Smooth muscle cell (in vitro differentiated cells): ENCODE results near the gene RBM42. TPM values are rescaled to one million over a fixed set of nuclear protein-coding genes. Genes with fewer than 3 reads are reported as not detected.

Experiments
- DNase-seq: peaks from one replicate; lab custom pipeline; 2025; ENCODE audit not compliant: unreplicated experiment; lab: John Stamatoyannopoulos, UW
- H2AFZ ChIP-seq: fragments of 200-600 bp; sonication (generic); 2 replicates; pipeline ENCODE4 v1.6.0; 2016; ENCODE audit warnings: antibody characterized with exemption, low read depth, mild to moderate bottlenecking
- H3F3A ChIP-seq: fragments of 200-600 bp; sonication (generic); 2 replicates; pipeline ENCODE4 v1.6.0; 2017; ENCODE audit warnings: antibody characterized with exemption, low read depth
- H3K27ac ChIP-seq: fragments of 200-600 bp; sonication (generic); 2 replicates; pipeline ENCODE4 v1.5.1; 2016; ENCODE audit warnings: low read depth, mild to moderate bottlenecking
- H3K27me3 ChIP-seq: fragments of 200-600 bp; sonication (generic); 2 replicates; pipeline ENCODE4 v1.6.1; 2016; ENCODE audit warnings: low read depth, mild to moderate bottlenecking
- H3K36me3 ChIP-seq: fragments of 200-600 bp; sonication (generic); 2 replicates; pipeline ENCODE4 v1.5.1; 2016; ENCODE audit warnings: low read depth
- H3K4me1 ChIP-seq: fragments of 200-600 bp; sonication (generic); 2 replicates; pipeline ENCODE4 v1.5.1; 2016; ENCODE audit warnings: low read depth
- H3K4me2 ChIP-seq: fragments of 200-600 bp; sonication (generic); 2 replicates; pipeline ENCODE4 v1.6.0; 2016; ENCODE audit warnings: mild to moderate bottlenecking
- H3K4me3 ChIP-seq: fragments of 200-600 bp; sonication (generic); 2 replicates; pipeline ENCODE4 v1.5.1; 2016; ENCODE audit warnings: mild to moderate bottlenecking
- H3K79me2 ChIP-seq: fragments of 200-600 bp; sonication (generic); 2 replicates; pipeline ENCODE4 v1.6.0; 2016; ENCODE audit warnings: low read depth, mild to moderate bottlenecking
- H3K9ac ChIP-seq: fragments of 200-600 bp; sonication (generic); 2 replicates; pipeline ENCODE4 v1.6.0; 2016; ENCODE audit warnings: low read depth
- H3K9me3 ChIP-seq: fragments of 200-600 bp; sonication (generic); replicated peaks from 2 replicates; pipeline ENCODE4 v1.5.1; 2016; ENCODE audit warnings: low read depth
- H4K20me1 ChIP-seq: fragments of 200-600 bp; sonication (generic); 2 replicates; pipeline ENCODE4 v1.6.0; 2016; ENCODE audit warnings: low read depth
- WGBS: methylation state at CpG from one replicate; pipeline ENCODE4 v1.1.7; 2016; ENCODE audit warnings: low lambda C conversion rate; 5-methylcytosine and 5-hydroxymethylcytosine counted together
- polyA plus RNA-seq: library from polyadenylated mRNA; unstranded; fragments of >200 nt; fragmentation: Nextera tagmentation; extraction: Ambion mirVana; gene quantifications from 2 replicates; pipeline ENCODE4 v1.2.1, GENCODE V29; 2016
- total RNA-seq: library from RNA; depleted of rRNA; stranded (reverse); fragments of >200 nt; gene quantifications from 2 replicates; pipeline ENCODE4 v1.2.3, GENCODE V29; 2014
- TF ChIP-seq, protein P1 (sequence below): fragments of 200-600 bp; sonication (generic); IDR thresholded peaks from 2 replicates; pipeline ENCODE4 v1.5.1; 2017; ENCODE audit warnings: borderline replicate concordance, mild to moderate bottlenecking, antibody characterized with exemption; ENCODE audit not compliant: insufficient read depth, poor library complexity, severe bottlenecking

The RBM42 gene
- total and polyA plus RNA-seq, 2 experiments from 2014 or later = 42.4 to 143 TPM

DNA sequence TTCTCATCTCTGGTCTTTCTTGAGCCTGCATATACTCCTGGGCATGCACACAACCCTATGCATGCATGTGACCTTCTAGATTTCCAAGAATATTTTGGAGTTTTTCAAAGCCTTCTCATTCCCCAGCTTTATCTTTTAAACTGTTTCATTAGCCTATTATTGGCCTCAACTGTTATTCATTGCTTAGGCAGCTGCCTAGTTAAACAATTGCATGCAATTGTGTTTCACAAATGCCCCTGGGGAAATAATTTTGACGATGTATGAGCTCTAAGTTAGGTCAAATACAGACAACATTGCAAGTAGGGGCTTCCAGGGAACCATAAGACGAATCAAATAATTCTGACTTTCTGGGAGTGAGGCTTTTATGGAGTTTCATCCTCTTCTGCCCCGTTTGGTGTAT, 35.1 kb downstream of the RBM42 start:
- no peaks in the 10 kb centered on the region for H3F3A ChIP-seq
- H3K9me3 ChIP-seq = no peaks in the 10 kb centered on the region
- H2AFZ ChIP-seq = no peak overlapping the region
- no peak for DNase-seq
- TF ChIP-seq, protein P1, sequence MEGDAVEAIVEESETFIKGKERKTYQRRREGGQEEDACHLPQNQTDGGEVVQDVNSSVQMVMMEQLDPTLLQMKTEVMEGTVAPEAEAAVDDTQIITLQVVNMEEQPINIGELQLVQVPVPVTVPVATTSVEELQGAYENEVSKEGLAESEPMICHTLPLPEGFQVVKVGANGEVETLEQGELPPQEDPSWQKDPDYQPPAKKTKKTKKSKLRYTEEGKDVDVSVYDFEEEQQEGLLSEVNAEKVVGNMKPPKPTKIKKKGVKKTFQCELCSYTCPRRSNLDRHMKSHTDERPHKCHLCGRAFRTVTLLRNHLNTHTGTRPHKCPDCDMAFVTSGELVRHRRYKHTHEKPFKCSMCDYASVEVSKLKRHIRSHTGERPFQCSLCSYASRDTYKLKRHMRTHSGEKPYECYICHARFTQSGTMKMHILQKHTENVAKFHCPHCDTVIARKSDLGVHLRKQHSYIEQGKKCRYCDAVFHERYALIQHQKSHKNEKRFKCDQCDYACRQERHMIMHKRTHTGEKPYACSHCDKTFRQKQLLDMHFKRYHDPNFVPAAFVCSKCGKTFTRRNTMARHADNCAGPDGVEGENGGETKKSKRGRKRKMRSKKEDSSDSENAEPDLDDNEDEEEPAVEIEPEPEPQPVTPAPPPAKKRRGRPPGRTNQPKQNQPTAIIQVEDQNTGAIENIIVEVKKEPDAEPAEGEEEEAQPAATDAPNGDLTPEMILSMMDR = no peak
- H3K9ac ChIP-seq = no peak overlapping the region
- H3K27me3 ChIP-seq = no peaks in the 10 kb centered on the region
- 96% methylated on average over 3 of the region's 3 CpGs for WGBS
- no peak overlapping the region for H3K27ac ChIP-seq
- H3K79me2 ChIP-seq = no peaks in the 10 kb centered on the region
- no peak overlapping the region for H3K4me2 ChIP-seq
- H4K20me1 ChIP-seq = peaks cover 4% of the 10 kb centered on the region
- H3K4me3 ChIP-seq = no peak overlapping the region
- H3K4me1 ChIP-seq = no peaks in the 10 kb centered on the region
- H3K36me3 ChIP-seq = peaks cover 1% of the 10 kb centered on the region

DNA sequence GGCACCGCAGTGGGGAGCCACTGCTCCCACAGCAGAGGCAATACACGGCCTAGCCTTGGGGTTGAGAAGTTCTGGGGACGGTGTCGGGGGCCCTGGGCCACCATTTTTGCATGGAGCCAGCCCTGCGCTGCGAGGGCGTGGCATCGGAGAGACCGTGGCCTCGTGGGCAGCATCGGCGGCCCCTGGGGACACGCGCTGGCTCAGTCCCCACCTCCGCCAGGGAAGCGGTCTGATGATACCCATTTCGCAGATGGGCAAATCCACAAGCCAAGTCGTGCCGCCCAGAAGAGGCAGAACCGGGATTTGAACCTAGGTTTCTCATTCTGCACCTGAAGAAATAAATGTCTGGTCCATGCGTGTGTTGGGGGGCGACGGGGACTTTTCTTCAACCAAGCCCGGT, 36.3 kb downstream of the RBM42 start:
- Histone ChIP-seq H3K4me1 (no peaks in the 10 kb centered on the region), H3K79me2 (no peaks in the 10 kb centered on the region), H4K20me1 (peaks cover 4% of the 10 kb centered on the region), H3K27me3 (no peaks in the 10 kb centered on the region), H3F3A (no peaks in the 10 kb centered on the region), H3K36me3 (no peaks in the 10 kb centered on the region), H3K4me3 (no peak overlapping the region), H3K27ac (no peak overlapping the region), H3K4me2 (no peak overlapping the region), H3K9ac (no peak overlapping the region), H3K9me3 (no peaks in the 10 kb centered on the region), H2AFZ (no peak overlapping the region)
- no peak for DNase-seq
- WGBS = 98% methylated on average over 24 of the region's 24 CpGs
- TF ChIP-seq, protein P1 = no peak

DNA sequence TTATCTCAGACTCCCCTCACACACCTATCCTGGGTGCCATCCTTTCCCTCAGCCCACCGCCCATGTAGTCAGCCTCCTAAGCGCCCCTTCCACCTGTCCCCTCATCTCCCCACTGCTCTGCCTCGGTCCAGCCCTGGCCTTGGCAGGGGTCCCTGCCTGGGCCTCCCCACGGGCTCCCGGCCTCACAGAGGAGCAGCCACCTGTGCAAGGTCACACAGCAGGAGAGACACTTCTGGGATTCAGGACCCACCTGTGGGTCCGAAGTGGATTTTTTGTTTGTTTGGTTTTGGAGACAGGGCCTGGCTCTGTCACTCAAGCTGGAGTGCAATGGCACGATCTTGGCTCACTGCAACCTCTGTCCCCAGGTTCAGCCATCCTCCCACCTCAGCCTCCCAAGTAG, 36.8 kb downstream of the RBM42 start:
- Histone ChIP-seq H3F3A (no peaks in the 10 kb centered on the region), H3K4me1 (no peaks in the 10 kb centered on the region), H3K4me2 (no peak overlapping the region), H3K79me2 (no peaks in the 10 kb centered on the region), H4K20me1 (peaks cover 4% of the 10 kb centered on the region), H3K9ac (no peak overlapping the region), H3K27me3 (no peaks in the 10 kb centered on the region), H3K4me3 (no peak overlapping the region), H2AFZ (no peak overlapping the region), H3K9me3 (no peaks in the 10 kb centered on the region), H3K36me3 (no peaks in the 10 kb centered on the region), H3K27ac (no peak overlapping the region)
- WGBS = 98% methylated on average over 7 of the region's 7 CpGs
- no peak for DNase-seq
- TF ChIP-seq, protein P1 = no peak

DNA sequence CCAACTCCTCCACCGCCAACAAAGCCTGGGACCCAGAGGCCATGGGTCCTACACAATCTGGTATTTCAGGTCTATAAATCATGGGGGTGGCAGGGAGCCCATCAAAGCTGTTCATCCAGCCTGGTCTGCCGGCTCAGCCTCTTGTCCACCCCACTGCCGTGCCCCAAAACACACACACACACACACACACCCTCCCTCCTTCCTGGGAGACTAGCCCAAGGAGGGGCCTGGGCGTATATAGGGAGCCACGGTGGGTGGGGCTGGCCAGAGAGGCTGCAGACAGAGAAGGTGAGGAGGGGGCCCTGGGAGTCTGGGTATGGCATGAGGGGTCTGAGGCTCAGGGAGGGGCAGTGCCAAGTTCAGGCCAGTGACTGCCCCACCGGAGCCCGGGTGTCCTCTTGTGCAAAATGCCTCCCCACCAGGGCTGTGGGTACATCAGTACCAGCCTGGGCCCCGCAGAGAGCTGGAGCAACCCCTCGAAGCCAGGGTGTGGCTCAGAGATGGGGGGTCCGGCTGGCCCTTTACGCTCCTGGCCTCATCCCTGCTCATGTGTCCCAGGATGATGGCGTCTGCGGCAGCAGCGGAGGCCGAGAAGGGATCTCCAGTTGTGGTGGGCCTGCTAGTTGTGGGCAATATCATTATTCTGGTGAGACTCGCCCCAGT, 37.5 kb downstream of the RBM42 start, which contains the start of gene UPK1A:
Gene UPK1A, plus strand, starts transcription at position 267 of the 663 bp plus-strand sequence. Its CDS starts 296 bp downstream, at position 563.
- TF ChIP-seq, protein P1 = no peak
- 85% methylated on average over 16 of the region's 16 CpGs for WGBS
- no peaks in the 10 kb centered on the region for H3F3A ChIP-seq
- H2AFZ ChIP-seq = no peak within 1 kb of the TSS
- no peak within 1 kb of the TSS for H3K27ac ChIP-seq
- no peaks in the 10 kb centered on the region for H3K36me3 ChIP-seq
- H3K4me2 ChIP-seq = no peak within 1 kb of the TSS
- H4K20me1 ChIP-seq = peaks cover 4% of the 10 kb centered on the region
- no peak within 1 kb of the TSS for H3K9ac ChIP-seq
- no peaks in the 10 kb centered on the region for H3K4me1 ChIP-seq
- no peaks in the 10 kb centered on the region for H3K27me3 ChIP-seq
- no peak within 1 kb of the TSS for H3K4me3 ChIP-seq
- no peaks in the 10 kb centered on the region for H3K79me2 ChIP-seq
- DNase-seq = no peak
- no peaks in the 10 kb centered on the region for H3K9me3 ChIP-seq
